NCI-H2029 treated with DMSO at 0.1 percent for 48 hours (cell line): Measurements from ENCODE around the gene WASF3.

Experiments
- DNase-seq: peaks from one replicate; lab custom pipeline; 2025; lab: John Stamatoyannopoulos, UW

Gene WASF3

GRCh38 chr13:26557393-26558073 is at the start of gene WASF3:
WASF3 (plus strand) TSS chr13:26557683; CDS start chr13:26642271, 84,588 bp downstream.
- DNase-seq = peak; percentile 22

GRCh38 chr13:26508885-26509284 is 48.6 kb upstream of the WASF3 start:
- no peak for DNase-seq

- DNase-seq = peak; percentile 31
These were observed 48.0 kb upstream of the WASF3 start for GRCh38 chr13:26509491-26509890.

GRCh38 chr13:26513931-26514330 is 43.6 kb upstream of the WASF3 start:
- no peak for DNase-seq

GRCh38 chr13:26515721-26516120 is 41.8 kb upstream of the WASF3 start:
- no peak for DNase-seq

GRCh38 chr13:26517936-26518335 is 39.5 kb upstream of the WASF3 start:
- DNase-seq = no peak

GRCh38 chr13:26518451-26518959 is 39.0 kb upstream of the WASF3 start:
- DNase-seq = no peak

- DNase-seq = no peak
These were observed 34.9 kb upstream of the WASF3 start for GRCh38 chr13:26522571-26522970.

GRCh38 chr13:26523007-26523406 is 34.5 kb upstream of the WASF3 start:
- DNase-seq = no peak

GRCh38 chr13:26525528-26525927 is 32.0 kb upstream of the WASF3 start:
- DNase-seq = no peak

- DNase-seq = no peak
These were observed 30.7 kb upstream of the WASF3 start for GRCh38 chr13:26526702-26527216.

GRCh38 chr13:26528527-26528926 is 29.0 kb upstream of the WASF3 start:
- no peak for DNase-seq

- no peak for DNase-seq
These were observed 28.0 kb upstream of the WASF3 start for GRCh38 chr13:26529441-26529840.

GRCh38 chr13:26531742-26532141 is 25.7 kb upstream of the WASF3 start:
- peak; percentile 34 for DNase-seq

- no peak for DNase-seq
These were observed 23.3 kb upstream of the WASF3 start for GRCh38 chr13:26534036-26534726.

- no peak for DNase-seq
These were observed 18.8 kb upstream of the WASF3 start for GRCh38 chr13:26538363-26539317.

GRCh38 chr13:26539738-26540292 is 17.7 kb upstream of the WASF3 start:
- no peak for DNase-seq

- DNase-seq = no peak
These were observed 17.1 kb upstream of the WASF3 start for GRCh38 chr13:26540334-26540733.

GRCh38 chr13:26541041-26541440 is 16.4 kb upstream of the WASF3 start:
- no peak for DNase-seq

GRCh38 chr13:26541678-26542568 is 15.6 kb upstream of the WASF3 start:
- no peak for DNase-seq

- DNase-seq = no peak
These were observed 12.8 kb upstream of the WASF3 start for GRCh38 chr13:26544707-26545106.
